Measurements from ENCODE around the gene INPP5D. TPM values are rescaled to one million over a fixed set of nuclear protein-coding genes. Genes with fewer than 3 reads are reported as not detected.
"Not testable (repeated sequence)": the region's sequence is repeated elsewhere in the genome, so short reads cannot be mapped to it uniquely, and the experiment has no call there.

Gene INPP5D
- total and polyA plus RNA-seq, 2 of the 8 experiments (the other 6 are each of a cell fraction or from before 2014, with no cell fraction given): 4.5 to 7.1 TPM

DNA sequence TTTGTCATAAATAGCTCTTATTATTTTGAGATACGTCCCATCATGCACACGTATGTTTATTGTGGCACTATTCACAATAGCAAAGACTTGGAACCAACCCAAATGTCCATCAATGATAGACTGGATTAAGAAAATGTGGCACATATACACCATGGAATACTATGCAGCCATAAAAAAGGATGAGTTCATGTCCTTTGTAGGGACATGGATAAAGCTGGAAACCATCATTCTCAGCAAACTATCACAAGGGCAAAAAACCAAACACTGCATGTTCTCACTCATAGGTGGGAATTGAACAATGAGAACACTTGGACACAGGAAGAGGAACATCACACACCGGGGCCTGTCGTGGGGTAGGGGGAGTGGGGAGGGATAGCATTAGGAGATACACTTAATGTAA is 40.5 kb upstream of the INPP5D start:
- H3K18ac ChIP-seq (ENCODE audit: extremely low read depth, low read length); CTCF ChIA-PET (ENCODE audit: partially characterized antibody): not testable (repeated sequence)

More for the DNA sequence above, 40.5 kb upstream of the INPP5D start:
- H3K4ac ChIP-seq (replicated peaks; ENCODE audit: insufficient read length, low read depth, low read length); H2AK5ac ChIP-seq (ENCODE audit: low read depth, low read length); H3K23me2 ChIP-seq (ENCODE audit: low read depth, low read length); H2BK120ac ChIP-seq (replicated peaks; ENCODE audit: low read depth, low read length); H3K4me2 ChIP-seq (ENCODE audit: insufficient read depth in 1 of 2, low read depth in 2 of 2, low read length in 2 of 2); H4K5ac ChIP-seq (ENCODE audit: insufficient read length, low read depth, low read length); H3K36me3 ChIP-seq (ENCODE audit: control insufficient read depth in 2 of 4, insufficient read depth in 4 of 4, low read length in 3 of 4); H3K79me1 ChIP-seq (ENCODE audit: low read depth, low read length); H3K27ac ChIP-seq (ENCODE audit: low read depth, low read length); POLR2A ChIA-PET (ENCODE audit: partially characterized antibody); H2BK12ac ChIP-seq (ENCODE audit: low read depth, low read length); H4K91ac ChIP-seq (replicated peaks; ENCODE audit: insufficient read length, low read length); H4K8ac ChIP-seq (ENCODE audit: extremely low read depth, insufficient read depth, low read length); H2BK5ac ChIP-seq (ENCODE audit: low read depth, low read length); H2AFZ ChIP-seq (ENCODE audit: low read length); H3K79me2 ChIP-seq (ENCODE audit: control insufficient read depth in 1 of 2, insufficient read depth in 2 of 2, low read length in 2 of 2); H3K9ac ChIP-seq (replicated peaks in 1 of 4; ENCODE audit: extremely low read depth in 1 of 4, low read depth in 3 of 4, low read length in 3 of 4); H3K23ac ChIP-seq (ENCODE audit: insufficient read length); H2BK15ac ChIP-seq (ENCODE audit: low read length); H4K20me1 ChIP-seq (replicated peaks in 1 of 2; ENCODE audit: control insufficient read depth in 1 of 2, insufficient read depth in 2 of 2, low read length in 2 of 2); FAIRE-seq; DNase-seq (ENCODE audit: low read depth in 1 of 2, low spot score in 2 of 2); H3K4me3 ChIP-seq (ENCODE audit: extremely low read depth in 1 of 4, insufficient read depth in 2 of 4, low read depth in 3 of 4, low read length in 4 of 4); H3K27me3 ChIP-seq (replicated peaks in 1 of 4; ENCODE audit: control insufficient read depth in 3 of 4, extremely low read depth in 1 of 4, insufficient read depth in 3 of 4, low read length in 3 of 4); H3K4me1 ChIP-seq (replicated peaks in 1 of 4; ENCODE audit: control insufficient read depth in 3 of 4, insufficient read depth in 4 of 4, low read length in 3 of 4); H2BK20ac ChIP-seq (ENCODE audit: low read length); H3K14ac ChIP-seq (ENCODE audit: insufficient read length); H3K9me3 ChIP-seq (ENCODE audit: insufficient read depth in 2 of 2, low read depth in 1 of 2, low read length in 1 of 2); H3K56ac ChIP-seq (replicated peaks; ENCODE audit: insufficient read length, low read depth, low read length): not testable (repeated sequence)
- 88% methylated on average over 2 of the region's 4 CpGs; no CpG with 5 or more reads in 1 of the 2 experiments for WGBS, 2 experiments (ENCODE audit: extremely low coverage in 1 of 2, insufficient coverage in 1 of 2, insufficient read length in 1 of 2, insufficient replicate concordance in 2 of 2, low coverage in 1 of 2, low lambda C conversion rate in 2 of 2, missing lambda C conversion rate in 1 of 2)

All from H1 (cell line).